Superior temporal gyrus (tissue), 1 donor: ENCODE results near the gene DIDO1.

ENCODE experiments used
- DNase-seq: peaks from one replicate; pipeline ENCODE4 v3.0.0-alpha.2; 2016; ENCODE audit errors: extremely low spot score

DIDO1 gene

DNA sequence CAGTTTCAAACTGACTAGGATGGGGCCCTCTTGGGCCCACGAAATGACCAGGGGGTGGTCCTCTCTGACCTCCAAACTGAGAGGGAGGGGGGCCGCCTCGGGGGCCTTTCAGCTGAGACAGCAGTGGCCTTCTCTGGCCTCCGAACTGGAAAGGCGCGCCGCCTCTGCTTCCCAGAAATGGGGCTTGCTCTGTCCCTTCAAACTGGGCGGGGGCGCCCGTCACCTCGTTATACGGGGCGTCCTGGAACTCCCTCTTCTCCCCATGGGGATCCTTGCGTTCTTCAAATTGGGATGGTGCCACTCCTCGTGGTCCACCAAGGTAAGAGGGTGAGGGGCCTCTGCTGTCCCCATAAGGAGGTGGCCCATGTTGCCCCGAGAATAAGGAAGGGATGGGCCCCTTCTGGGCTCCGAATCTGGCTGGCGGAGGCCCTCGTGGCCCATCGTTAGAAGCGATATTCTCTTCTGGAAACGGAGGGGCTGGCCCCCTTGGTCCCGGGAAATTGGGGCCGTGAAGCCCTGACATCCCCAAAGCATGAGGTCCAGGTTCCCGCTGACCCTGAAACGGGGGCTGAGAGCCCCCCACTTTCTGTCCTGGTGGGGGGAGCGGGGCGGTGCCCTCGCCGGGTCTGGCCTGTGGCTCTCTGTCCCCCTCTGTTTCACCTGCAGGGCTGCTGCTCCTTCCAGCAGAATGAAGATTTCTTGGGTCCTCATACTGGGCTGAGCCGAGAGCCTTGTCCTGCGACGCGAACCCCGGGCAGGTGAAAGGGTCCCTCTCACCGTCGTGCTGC, 46.0 kb downstream of the DIDO1 start:
- DNase-seq: no peak

DNA sequence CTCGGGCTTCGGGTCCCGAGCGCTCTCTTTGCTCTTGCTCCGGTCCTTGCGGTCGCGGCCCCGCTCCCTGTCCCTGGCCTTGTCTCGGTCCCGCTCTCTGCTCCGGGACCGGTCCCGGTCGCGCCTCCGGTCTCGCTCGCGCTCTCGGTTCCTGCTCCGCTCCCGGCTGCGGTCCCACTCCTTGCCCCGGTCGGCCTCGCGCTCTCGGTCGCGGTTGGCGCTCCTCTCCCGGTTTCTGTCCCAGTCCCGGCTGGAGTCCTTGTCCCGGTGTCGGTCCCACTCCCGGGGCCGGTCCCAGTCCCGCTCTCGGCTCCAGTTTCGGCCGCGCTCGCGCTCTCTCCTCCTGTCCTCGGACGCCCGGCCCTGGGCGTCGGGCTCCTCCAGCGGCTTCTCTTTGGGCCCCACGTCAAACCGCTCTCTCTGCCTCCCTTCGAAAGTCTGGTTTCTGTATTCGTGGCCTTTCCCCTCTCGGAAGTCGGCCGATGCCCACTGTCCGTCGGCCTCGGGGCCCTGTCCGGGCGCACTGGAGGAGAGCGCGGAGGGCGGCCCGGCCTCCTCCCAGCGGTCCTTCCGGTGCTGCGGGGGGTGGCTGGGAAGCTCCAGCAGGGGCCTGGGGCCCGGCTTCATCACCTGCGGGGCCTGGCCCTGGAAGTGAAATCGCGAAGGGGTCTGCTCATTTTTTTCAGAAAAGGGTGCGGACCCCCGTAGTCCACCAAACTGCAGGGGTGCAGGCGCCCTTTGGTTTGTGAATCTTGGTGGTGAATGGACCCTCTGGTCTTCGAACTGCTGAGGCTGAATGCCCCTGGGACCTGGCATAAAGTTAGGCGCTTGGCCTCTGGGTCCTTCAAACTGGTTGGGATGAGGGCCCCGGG, 46.8 kb downstream of the DIDO1 start:
- no peak for DNase-seq

GRCh38 chr20:62878244-62879038, 47.9 kb downstream of the DIDO1 start:
- DNase-seq: no peak

- no peak for DNase-seq
Observed at GRCh38 chr20:62876902-62877816, 49.1 kb downstream of the DIDO1 start.

DNA sequence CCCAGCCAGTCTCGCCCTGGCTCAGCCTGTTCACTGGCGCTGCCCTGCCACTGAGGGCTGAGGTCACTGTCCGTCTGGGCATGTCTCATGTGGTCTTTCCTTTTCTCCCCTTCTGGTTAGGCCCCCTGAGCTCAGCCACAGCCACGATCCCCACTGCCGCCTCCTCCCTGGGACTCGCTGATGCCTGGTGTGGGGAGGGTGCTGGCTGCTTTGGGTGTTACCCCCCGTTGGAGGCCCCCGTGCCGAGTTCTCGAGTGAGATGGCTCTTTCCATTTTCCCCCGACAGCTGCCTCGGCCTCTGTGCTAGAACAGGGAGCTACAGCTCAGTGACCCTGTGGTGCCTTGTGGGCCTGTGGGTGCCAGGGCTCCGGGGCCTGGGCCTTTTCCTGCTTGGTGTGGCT, 49.8 kb downstream of the DIDO1 start:
- DNase-seq: no peak

GRCh38 chr20:62875419-62876361, 50.6 kb downstream of the DIDO1 start:
- peak; percentile 86 for DNase-seq

DNA sequence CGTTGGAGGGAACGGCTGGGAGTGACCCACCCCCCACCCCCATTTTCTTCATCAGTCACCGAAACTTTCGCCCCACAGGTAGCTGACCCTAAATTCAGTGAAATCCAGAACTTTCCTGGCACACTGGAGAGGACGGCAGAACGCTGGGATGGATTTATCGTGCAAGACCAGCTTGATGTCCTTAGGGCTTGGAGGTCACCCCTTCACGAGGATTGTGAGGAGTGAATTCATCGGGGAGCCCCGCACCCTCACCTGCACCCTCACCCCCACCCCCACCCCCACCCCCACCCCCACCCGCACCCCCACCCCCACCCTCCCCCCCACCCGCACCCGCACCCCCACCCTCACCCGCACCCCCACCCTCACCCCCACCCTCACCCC, 51.4 kb downstream of the DIDO1 start:
- no peak for DNase-seq

DNA sequence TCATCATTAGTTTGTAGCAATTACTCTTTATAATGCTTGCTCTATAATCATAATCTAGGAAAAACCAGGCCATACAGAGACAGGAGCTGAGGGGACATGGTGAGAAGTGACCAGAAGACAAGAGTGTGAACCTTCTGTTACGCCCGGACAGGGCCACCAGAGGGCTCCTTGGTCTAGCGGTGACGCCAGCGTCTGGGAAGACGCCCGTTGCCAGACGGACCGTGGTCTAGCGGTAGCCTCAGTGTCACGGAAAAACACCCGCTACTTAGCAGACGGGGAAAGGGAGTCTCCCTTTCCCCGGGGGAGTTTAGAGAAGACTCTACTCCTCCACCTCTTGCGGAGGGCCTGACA, 52.6 kb downstream of the DIDO1 start:
- DNase-seq: peak; percentile 67

GRCh38 chr20:62873280-62873679, 53.0 kb downstream of the DIDO1 start:
- no peak for DNase-seq

- no peak for DNase-seq
Observed at GRCh38 chr20:62872862-62873261, 53.4 kb downstream of the DIDO1 start.

GRCh38 chr20:62872184-62872847, 54.0 kb downstream of the DIDO1 start:
- no peak for DNase-seq

DNA sequence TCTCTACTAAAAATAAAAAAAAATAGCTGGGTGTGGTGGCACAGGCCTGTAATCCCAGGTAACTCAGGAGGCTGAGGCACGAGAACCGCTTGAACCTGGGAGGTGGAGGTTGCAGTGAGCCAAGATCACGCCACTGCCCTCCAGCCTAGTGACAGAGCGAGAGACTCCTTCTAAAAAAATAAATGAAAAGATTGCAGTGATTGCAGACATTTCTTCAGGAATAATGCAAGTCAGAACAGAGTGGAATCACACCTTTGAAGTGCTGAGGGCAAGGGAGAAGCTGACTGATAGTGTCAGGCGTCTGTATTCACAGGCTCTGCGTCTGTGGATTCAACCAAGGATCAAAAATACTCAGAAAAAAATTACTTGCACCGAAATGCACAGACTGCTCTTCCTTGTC, 62.1 kb downstream of the DIDO1 start:
- no peak for DNase-seq

GRCh38 chr20:62861726-62862336, 64.5 kb downstream of the DIDO1 start, which contains the start of gene TCFL5:
TSS of gene TCFL5 (minus strand) at chr20:62861822. CDS start at chr20:62861670, 152 bp downstream.
- DNase-seq: peak; percentile 63

GRCh38 chr20:62860924-62861691, 65.2 kb downstream of the DIDO1 start:
- DNase-seq: no peak

GRCh38 chr20:62860391-62860923, 65.8 kb downstream of the DIDO1 start:
- peak; percentile 84 for DNase-seq

DNA sequence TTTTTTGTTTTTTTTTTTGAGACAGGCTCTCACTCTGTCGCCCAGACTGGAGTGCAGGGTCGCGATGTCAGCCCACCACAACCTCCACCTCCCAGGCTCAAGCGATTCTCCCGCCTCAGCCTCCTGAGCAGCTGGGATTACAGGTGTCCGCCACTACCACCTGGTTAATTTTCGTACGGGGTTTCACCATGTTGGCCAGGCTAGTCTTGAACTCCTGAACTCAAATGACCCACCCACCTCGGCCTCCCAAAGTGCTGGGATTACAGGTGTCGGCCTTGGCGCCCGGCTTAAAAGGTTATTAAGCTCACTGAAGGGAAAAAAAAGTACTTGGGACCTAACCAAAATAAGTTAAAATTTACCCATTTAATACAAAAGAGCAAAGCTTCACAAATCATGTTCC, 66.6 kb downstream of the DIDO1 start:
- DNase-seq: no peak

DNA sequence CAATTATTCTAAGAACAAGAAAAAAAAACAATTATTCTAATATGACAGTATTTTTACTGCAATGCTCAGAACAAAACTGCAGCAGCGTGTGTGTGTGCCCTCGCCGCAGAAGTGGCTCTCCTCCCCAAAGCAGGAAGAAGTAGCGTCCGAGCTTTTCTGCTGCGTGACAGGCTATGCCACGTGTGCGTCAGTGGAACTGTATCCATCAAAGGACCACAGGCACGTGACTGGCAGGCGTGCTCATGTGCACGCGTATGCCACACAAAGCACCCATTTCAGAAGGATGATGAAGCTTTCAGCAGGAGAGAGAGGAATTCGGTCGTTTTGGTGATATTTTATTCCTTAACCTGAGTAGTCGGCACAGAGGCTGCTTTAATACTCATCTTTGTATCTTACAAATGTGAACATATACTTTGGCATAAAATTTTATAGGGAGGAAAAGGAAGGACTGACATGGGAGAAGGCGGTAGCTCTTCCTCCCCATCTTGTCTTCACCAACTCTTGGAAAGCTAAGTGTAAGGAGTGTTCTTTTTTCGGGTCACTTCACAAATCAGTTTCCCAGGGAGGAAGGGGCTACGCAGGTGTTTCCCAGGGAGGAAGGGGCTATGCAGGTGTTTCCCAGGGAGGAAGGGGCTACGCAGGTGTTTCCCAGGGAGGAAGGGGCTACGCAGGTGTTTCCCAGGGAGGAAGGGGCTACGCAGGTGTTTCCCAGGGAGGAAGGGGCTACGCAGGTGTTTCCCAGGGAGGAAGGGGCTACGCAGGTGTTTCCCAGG, 68.1 kb downstream of the DIDO1 start:
- peak; percentile 89 for DNase-seq
